GM21576 (cell line): ENCODE measurements around the gene PSKH1.

Experiments used
- ATAC-seq: cut with Tn5 transposase; IDR thresholded peaks from one replicate; pipeline ENCODE4 v1.9.1; 2021; ENCODE audit warnings: mild to moderate bottlenecking, moderate library complexity; ENCODE audit not compliant: unreplicated experiment

The PSKH1 gene

GRCh38 chr16:67939507-67940445, 46.7 kb downstream of the PSKH1 start:
- no peak for ATAC-seq

- no peak for ATAC-seq
Observed at GRCh38 chr16:67940446-67941089, 47.5 kb downstream of the PSKH1 start.

DNA sequence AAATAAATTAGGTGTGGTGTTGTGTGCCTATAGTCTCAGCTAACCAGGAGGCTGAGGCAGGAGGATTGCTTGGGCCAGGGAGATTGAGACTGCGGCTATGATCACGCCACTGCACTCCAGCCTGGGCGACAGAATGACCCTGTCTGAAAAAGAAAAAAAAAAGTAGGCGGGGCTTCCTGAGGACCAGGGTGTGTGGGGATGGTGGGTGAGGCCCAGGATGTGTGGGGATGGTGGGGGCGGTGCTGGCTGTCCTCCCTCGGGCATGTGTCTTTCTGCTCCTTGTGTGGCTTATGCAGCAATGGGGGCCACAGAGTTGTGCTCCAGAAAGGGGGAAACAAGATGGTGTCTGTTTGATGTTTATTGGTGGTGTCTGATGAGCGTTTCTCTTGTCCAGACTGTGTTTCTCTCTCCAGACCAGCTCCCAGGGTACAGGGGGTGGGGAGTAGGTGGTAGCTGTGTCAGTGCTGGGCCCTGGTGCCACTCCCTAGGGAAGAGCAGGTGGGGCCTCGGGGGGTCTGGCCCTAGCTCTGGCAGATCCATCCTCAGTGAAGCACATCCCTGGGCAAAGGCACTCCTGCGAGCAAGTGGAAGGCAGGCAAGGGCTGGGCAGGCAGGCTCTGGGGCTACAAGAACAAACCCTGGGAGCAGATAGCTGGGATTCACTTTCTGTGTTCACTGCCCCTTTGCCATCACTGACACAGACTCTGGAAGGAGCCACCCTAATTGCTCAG, 48.6 kb downstream of the PSKH1 start:
- ATAC-seq: no peak

GRCh38 chr16:67942200-67942509, 49.1 kb downstream of the PSKH1 start:
- ATAC-seq: no peak

DNA sequence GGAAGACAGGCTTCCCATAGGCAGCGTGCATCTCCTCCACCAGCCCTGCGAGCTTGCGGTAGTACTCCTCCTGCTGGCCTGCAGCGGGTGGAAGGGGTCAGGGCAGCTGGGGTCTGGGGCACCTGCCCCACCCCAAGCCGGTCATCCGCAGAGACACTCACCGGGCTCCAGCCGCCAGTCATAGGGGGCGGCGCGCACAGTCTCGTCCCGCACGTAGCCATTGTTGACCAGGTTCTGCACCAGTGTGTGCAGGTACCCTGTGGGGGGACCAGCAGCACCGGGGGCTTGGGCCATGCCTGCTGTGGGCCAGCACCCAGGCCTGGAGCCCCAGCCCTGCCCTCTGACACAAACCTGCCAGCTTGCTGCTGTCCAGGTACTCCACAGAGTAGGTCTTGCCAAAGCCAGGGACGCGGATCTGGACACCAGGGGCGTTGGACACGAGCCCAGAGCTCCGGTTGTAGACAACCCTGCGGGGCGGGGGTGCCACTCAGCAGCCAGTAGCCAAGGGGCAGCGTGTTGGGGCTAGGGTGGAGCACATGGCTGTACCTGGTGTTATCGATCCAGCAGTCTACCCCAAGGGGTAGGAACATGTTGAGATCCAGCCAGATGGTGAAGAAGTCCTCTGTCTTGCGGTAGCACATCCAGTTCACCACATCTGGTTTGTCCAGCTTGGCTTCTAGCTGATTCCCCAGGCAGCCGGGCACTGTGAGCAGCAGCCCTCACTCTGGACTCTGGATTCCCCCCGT, 49.6 kb downstream of the PSKH1 start:
- no peak for ATAC-seq

- ATAC-seq: no peak
Observed at GRCh38 chr16:67943256-67943618, 50.2 kb downstream of the PSKH1 start.

DNA sequence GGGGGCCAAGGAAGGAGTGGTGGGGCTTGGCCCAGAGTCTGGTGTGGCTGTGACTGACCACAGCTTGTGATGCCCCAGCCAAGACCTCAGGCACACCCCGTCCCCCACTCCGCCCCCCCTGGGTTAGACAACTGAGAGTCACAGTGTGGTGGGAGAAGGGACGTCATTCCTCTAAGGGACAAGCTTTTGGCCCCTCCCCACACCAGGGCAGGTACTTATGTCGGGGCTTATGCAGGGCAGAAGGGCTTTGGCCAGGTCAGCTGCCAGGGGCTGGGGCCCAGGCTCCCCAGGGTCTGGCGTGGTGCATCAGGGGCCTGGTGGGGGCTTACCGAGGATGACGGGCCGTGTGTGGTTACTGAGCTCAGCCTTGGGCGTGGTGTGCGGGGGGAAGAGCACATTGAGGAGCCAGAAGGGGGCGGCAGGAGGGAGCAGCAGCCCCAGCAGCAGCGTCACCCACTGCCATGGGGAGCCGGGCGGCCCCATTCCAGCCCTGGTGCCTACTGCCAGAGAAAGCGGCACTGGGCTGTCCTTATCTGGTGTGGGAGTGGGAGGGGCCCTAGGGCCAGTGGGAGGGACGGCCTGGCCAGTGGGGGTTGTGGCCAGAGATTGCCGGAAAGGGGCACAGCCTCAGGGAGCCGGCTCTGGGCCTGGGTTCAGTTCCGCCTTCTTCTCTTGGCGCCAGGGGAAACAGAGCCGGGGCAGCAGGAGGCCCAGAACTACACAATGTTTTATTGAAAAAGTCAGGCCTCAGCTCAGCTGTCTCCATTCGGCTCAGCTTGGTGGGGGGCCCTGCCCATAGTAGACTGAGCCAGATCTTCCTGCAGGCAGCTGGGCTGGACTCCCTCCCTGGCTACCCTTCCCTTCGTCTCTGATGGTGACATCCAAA, 50.8 kb downstream of the PSKH1 start, which contains the start of gene LCAT:
Gene LCAT, minus strand, starts transcription at position 502 of the 886 bp plus-strand sequence. Its CDS starts 19 bp downstream, at position 483.
- ATAC-seq: no peak

DNA sequence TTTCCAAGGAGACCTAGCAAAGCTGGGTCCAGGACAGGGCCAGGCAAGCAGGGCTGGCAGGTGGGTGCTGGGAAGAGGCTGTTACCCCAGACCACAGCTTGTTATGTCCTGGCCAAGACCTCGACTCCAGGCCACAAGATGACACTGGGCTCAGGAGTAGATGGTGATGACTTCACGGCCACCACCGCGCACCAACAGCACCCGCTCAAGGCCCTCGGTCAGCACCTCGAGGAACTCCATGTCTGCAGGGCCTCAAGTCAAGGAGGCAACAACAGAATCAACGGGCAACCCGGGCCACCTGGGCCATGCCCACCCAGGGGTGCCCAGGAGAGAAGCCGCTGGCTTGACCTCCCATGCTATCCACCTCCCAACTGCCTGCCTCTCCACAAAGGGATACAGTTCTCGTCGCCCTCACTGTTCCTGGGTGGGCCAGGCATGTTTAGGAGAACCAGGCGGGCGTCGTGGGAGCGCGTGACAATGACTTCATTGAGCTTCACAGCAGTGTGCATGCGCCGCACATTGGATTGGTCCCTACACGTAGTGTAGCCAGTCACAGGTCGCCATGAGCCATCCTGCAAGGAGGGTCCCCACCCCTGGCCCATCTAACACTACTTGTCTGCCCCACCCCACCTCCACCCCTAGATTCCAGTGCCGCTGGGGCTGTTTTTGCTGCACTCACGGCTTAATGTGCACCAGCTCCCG, 51.8 kb downstream of the PSKH1 start:
- no peak for ATAC-seq

DNA sequence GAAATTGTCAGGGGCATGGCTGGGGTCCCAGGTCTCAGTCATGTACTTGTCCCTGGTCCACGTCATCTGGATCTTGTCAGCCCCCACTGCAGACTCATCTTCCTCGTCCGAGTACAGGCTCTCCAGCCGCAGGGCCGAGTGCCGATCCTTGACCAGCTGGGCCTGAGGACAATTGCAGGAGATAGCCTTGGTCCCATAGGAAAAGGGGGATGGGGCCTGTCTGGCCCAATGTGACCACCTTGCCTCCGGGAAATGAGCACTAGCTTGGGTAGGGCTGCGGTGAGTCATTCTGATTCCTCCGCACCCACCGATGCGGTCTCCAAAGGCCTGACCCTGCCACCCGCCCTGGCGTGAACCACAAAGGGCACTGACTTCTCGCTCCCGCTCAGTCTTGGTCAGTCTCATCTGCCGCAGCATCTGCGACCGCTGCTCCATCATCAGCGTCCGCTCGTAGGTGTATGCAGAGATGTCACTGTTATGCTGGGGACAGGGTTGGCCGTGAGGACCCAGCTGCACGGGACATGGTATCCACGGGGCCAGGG, 52.4 kb downstream of the PSKH1 start:
- no peak for ATAC-seq

DNA sequence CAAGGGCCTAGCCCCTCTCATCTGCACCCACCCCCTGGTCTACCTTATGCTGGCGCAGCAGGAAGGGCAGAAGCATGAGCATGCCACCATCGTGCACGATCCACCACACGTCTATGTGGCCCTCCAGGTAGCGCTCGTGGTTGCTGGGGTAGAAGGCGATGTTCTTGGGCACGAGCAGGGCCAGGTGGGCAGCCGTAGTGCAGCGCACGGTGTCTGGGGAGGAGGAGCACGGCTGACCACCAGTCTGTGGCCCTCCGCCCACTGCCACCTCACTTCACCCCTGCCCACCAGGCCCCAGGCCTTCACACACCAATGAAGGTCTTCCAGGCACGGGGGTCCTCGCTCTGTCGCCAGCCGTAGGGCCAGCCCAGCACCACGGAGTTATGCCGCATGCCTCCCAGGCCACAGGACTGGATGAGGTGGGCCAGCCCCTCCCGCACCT, 53.1 kb downstream of the PSKH1 start:
- no peak for ATAC-seq

- no peak for ATAC-seq
Observed at GRCh38 chr16:67946966-67947558, 54.0 kb downstream of the PSKH1 start.

DNA sequence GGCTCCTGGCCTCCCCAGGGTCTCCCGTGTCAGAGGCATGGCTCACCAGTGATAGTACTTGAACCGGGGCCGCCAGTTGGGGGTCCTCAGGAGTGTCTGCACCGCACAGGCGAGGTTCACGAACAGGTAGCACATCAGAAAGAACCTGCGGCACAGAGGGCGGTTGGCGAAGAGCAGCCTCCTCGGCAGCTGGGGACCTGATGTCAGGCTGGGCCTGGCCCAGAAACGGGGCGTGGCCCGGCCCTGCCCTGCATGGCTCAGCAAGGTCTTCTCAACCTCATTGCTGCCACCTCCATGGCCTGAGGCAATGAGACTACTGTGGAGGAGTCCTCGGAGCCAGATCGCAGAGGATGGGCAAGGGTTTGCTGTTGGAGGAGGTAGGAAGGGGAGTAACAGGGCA, 55.0 kb downstream of the PSKH1 start:
- no peak for ATAC-seq

GRCh38 chr16:67949645-67950044, 56.6 kb downstream of the PSKH1 start:
- ATAC-seq: no peak

- ATAC-seq: no peak
Observed at GRCh38 chr16:67950335-67950843, 57.3 kb downstream of the PSKH1 start.

DNA sequence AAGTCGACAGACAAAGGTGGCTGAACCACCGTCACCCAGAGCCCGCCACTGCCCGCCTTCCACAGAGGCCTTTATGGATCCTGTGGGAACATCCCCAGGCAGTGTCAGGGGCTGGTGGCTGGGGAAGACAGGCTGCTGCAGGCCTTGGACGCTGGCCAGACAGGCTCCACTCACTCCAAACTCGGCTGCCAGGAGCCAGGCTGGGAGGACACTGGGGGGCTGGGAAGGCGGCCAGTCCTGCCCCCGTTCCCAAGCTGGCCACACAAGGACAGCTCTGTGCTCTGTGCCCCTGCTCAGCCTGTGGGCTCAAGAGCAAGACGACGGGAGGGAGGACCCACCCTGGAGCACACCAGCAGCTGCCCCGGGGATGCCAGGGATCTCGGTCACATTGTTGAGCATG, 58.4 kb downstream of the PSKH1 start:
- no peak for ATAC-seq

- no peak for ATAC-seq
Observed at GRCh38 chr16:67953641-67954375, 60.8 kb downstream of the PSKH1 start.

GRCh38 chr16:67954421-67955196, 61.6 kb downstream of the PSKH1 start:
- ATAC-seq: no peak
